ENCODE data around the gene ELOA.
"Not testable (repeated sequence)": the region's sequence is repeated elsewhere in the genome, so short reads cannot be mapped to it uniquely, and the experiment has no call there.

ELOA gene

DNA sequence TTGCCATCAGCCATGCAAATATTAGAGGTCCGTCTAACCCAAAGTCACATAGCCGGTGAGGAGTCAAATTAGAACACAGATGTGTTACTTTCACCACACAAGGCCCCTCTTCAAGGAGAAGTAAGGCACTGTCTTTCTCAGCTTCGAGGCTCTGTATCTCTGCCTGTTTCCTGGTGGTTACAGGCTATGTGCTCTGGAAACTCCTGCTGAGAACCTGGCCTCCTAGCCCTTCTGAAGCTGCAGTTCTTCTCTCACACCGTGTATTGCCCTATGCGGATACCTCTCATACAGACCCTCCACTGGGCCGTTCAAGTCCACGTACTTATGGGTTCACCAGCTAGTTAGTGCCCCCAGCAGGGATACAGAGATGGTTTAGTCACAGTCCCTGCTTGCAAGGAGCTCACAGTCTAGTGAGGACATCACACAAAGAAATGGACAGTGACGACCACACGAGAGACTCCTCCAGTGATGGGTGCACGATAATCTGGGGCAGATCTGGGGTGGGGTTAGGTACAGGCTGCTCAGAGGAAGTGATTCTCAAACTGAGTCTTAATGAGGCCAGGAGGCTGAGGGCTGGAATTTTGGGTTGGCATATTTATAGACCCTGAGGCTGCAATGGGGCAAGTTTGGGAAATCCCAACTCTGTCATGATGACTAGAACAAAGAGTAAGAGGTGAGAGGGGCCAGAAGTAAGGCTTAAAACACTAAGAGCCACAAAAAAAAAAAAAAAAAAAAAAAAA is 22.8 kb upstream of the ELOA start:
- no peak for TF ChIP-seq ZFX (IDR thresholded peaks at IDR 0.05)
- no peak for TF ChIP-seq CTCF (conservative IDR thresholded peaks at IDR 0.05)

DNA sequence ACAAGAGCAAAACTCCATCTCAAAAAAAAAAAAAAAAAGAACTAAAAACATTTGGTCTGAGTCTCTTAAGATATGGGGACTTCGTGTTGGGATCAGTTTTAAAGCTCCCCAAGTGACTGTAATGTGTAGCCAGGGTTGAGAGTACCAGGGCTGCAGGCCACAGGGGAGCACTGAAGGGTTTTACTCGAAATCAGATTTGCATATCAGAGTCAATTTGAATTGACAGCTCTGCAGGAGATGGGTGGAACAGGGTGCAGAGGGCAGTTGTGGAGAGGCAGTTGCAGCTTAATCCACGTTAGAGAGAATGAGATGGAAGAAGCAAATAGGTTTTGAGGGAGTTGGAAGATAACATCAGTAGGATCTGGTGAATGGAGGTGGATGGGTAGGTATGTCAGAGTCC is 20.6 kb upstream of the ELOA start:
- H3K27ac ChIP-seq = no peak overlapping the region
- no peak for TF ChIP-seq CTCF (conservative IDR thresholded peaks at IDR 0.05)
- no peak for TF ChIP-seq ZFX (IDR thresholded peaks at IDR 0.05)

More for the DNA sequence above, 22.8 kb upstream of the ELOA start:
- no peak overlapping the region for H3K27ac ChIP-seq

DNA sequence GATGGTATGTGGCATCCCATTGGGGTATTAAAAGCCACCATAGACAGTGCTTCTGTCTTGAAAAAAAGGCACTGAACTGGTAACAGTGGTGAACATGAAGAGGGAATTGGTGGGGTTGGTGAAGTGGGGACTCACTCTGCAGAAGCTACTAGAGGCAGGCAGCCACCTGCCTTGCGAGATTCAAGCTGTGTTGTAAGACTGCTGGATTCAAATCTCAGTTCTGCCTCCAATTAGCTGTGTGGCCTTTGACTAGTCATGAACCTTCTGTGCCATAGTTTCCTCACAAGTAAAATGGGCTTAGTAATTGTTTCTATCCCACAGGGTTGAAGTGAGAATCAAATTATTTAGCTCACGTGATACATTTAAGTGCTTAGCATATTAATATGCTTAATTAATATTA is 16.6 kb upstream of the ELOA start:
- peak overlapping the region; percentile 85 for H3K27ac ChIP-seq

GRCh38 chr1:23727362-23727811 is 15.9 kb upstream of the ELOA start:
- TF ChIP-seq CTCF (conservative IDR thresholded peaks at IDR 0.05) = no peak
- TF ChIP-seq ZFX (IDR thresholded peaks at IDR 0.05) = no peak
- peak overlapping the region; percentile 85 for H3K27ac ChIP-seq

More for the DNA sequence above, 16.6 kb upstream of the ELOA start:
- TF ChIP-seq CTCF (conservative IDR thresholded peaks at IDR 0.05) (no peak), ZFX (IDR thresholded peaks at IDR 0.05) (no peak)

GRCh38 chr1:23732363-23733224 is 10.7 kb upstream of the ELOA start:
- no peak for TF ChIP-seq ZFX (IDR thresholded peaks at IDR 0.05)
- no peak for TF ChIP-seq CTCF (conservative IDR thresholded peaks at IDR 0.05)
- no peak overlapping the region for H3K27ac ChIP-seq

- H3K27ac ChIP-seq = not testable (repeated sequence)
Measured at GRCh38 chr1:23733281-23733680, 10.0 kb upstream of the ELOA start.

GRCh38 chr1:23736437-23737134 is 6.7 kb upstream of the ELOA start:
- no peak for TF ChIP-seq CTCF (conservative IDR thresholded peaks at IDR 0.05)
- no peak for TF ChIP-seq ZFX (IDR thresholded peaks at IDR 0.05)
- no peak overlapping the region for H3K27ac ChIP-seq

Data from C4-2B (cell line).